Aorta (tissue), 5 donors: ENCODE measurements around the gene LRRC19. TPM values are rescaled to one million over a fixed set of nuclear protein-coding genes. Genes with fewer than 3 reads are reported as not detected.

Experiments used
- ATAC-seq: fragments of 200-7000 bp; cut with Tn5 transposase; one replicate; pipeline ENCODE4 v1.9.1; 2022; ENCODE audit warnings: moderate library complexity; ENCODE audit not compliant: low FRiP score
- DNase-seq, 2 donors: peaks; one replicate each; pipeline ENCODE4 v3.0.0-alpha.2; 2020
- H3K27ac ChIP-seq, 2 donors: one replicate each; pipeline ENCODE4 v1.5.1; 2013; ENCODE audit warnings: low read length in 2 of 2, mild to moderate bottlenecking in 2 of 2, moderate library complexity in 2 of 2, control low read depth in 1 of 2, inconsistent platforms in 1 of 2, low read depth in 1 of 2
- H3K27me3 ChIP-seq, 2 donors: one replicate each; pipeline ENCODE4 v1.6.1; 2013; ENCODE audit warnings: control low read depth in 1 of 2, low read length in 1 of 2, mild to moderate bottlenecking in 1 of 2, moderate library complexity in 1 of 2; ENCODE audit not compliant: insufficient read depth in 2 of 2, control insufficient read depth in 1 of 2
- H3K36me3 ChIP-seq, 2 donors: one replicate each; pipeline ENCODE4 v1.6.1; 2013; ENCODE audit warnings: control low read depth in 1 of 2, low read length in 1 of 2, mild to moderate bottlenecking in 1 of 2; ENCODE audit not compliant: insufficient read depth in 2 of 2, control insufficient read depth in 1 of 2
- H3K4me1 ChIP-seq, 2 donors: one replicate each; pipeline ENCODE4 v1.6.1; 2013; ENCODE audit warnings: low read length in 2 of 2, control low read depth in 1 of 2, mild to moderate bottlenecking in 1 of 2, moderate library complexity in 1 of 2; ENCODE audit not compliant: insufficient read depth in 2 of 2, control insufficient read depth in 1 of 2
- H3K4me3 ChIP-seq, 2 donors: one replicate each; pipeline ENCODE4 v1.5.1; 2013; ENCODE audit warnings: low read length in 2 of 2, control low read depth in 1 of 2, mild to moderate bottlenecking in 1 of 2
- H3K9me3 ChIP-seq: one replicate; pipeline ENCODE4 v1.6.1; 2013; ENCODE audit warnings: mild to moderate bottlenecking, low read length; ENCODE audit not compliant: control insufficient read depth
- WGBS, 2 donors: extraction: QIAGEN DNeasy Blood & Tissue Kit; methylation state at CpG; one replicate each; pipeline ENCODE4 v1.1.7; 2013; 5-methylcytosine and 5-hydroxymethylcytosine counted together
- intact Hi-C, 2 donors: fragments of 100-400 bp; cut with DNase I; formaldehyde crosslinking; loops; one replicate each; pipeline versions ENCODE4 v1.14.2 to v1.15.0; 2022
- long read RNA-seq, 2 donors: library from polyadenylated mRNA; unstranded; transcript quantifications; one replicate each; pipeline ENCODE4 v2.0.0, GENCODE V29; 2020 to 2021
- polyA plus RNA-seq, 2 donors: library from polyadenylated mRNA; stranded (reverse); fragments of 200-250 nt; gene quantifications; one replicate each; pipeline ENCODE4 v1.2.3, GENCODE V29; 2013
- total RNA-seq, 2 donors: library from RNA; stranded (reverse); fragmentation: NEBNext Ultra II Directional; extraction: Animal tissue kit (Norgen Biotek cat#: 25700); gene quantifications; one replicate each; pipeline ENCODE4 v1.2.1, GENCODE V29; 2021
- donor health status: healthy with polysubstance abuse.
- donor health status: Bipolar disorder and iron deficiency.
- donor health status: DM: no; HTN: no; CAD: no.
- donor health status: DM: no; HTN: no; CAD: no.
- donor health status: DM: yes; HTN: yes; CAD: no.

Gene LRRC19, protein sequence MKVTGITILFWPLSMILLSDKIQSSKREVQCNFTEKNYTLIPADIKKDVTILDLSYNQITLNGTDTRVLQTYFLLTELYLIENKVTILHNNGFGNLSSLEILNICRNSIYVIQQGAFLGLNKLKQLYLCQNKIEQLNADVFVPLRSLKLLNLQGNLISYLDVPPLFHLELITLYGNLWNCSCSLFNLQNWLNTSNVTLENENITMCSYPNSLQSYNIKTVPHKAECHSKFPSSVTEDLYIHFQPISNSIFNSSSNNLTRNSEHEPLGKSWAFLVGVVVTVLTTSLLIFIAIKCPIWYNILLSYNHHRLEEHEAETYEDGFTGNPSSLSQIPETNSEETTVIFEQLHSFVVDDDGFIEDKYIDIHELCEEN
- total RNA-seq (not detected), polyA plus RNA-seq (1 to 10 TPM in 1 of 2 donors, not detected in 1; 3.3 TPM)
- long read RNA-seq, donor 1, partial matches to known transcripts: 0 of 1 reads
- long read RNA-seq, donor 1, other reads (novel, unspliced or antisense): 1 of 1 reads
- long read RNA-seq, donor 2, partial matches to known transcripts: 0 of 2 reads
- long read RNA-seq, donor 2, other reads (novel, unspliced or antisense): 2 of 2 reads

DNA sequence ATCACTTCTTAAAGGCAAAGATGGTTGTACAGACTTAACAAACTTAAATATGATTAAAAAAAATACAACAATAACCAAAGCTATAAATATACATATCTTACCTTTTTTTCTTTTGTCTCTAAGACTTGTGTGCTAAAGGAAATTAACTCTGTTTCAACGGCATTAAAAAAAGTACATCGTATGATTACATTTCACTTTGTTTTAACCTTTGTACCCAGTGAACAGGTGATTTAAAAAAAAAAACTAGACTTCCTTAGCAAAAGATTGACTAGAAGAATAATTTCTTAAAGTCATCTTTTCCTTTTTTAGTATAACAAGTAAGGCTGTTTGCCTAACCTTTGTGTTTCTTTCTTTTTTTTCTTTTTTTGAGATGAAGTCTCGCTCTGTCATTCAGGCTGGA lies at the start of gene LRRC19:
Gene LRRC19, minus strand, starts transcription at position 182 of the 400 bp plus-strand sequence. CDS start 5,978 bp downstream, outside the sequence.
- no peak for ATAC-seq
- intact Hi-C loops: no loop called here
- DNase-seq: no peak
- Histone ChIP-seq H3K4me1 (no peaks in the 10 kb centered on the region), H3K27me3 (no peaks in the 10 kb centered on the region), H3K4me3 (no peak within 1 kb of the TSS), H3K36me3 (no peaks in the 10 kb centered on the region), H3K9me3 (no peaks in the 10 kb centered on the region), H3K27ac (no peak within 1 kb of the TSS)
- WGBS, 2 donors: 95 to 96% methylated on average over 3 of the region's 3 CpGs

DNA sequence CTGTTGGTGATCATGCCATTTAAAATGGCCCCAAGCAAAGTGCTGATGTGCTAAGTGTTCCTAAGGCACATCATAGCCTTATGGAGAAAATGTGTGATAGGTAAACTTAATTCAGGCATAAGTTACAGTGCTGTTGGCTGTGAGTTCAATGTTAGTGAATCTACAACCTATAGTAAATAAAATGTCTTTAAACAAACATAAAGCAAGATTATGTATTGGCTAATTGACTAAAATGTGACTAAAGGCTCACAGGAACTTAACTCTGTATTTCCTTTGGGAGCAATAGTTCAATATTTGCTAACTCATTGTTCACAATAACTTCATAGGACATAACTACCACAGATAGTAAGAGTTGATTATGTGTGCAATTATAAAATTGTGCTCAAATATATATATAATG lies 49.4 kb upstream of the LRRC19 start:
- DNase-seq (no peak), ATAC-seq (no peak)
- intact Hi-C loops: no loop called here
- H3K27me3 ChIP-seq: no peaks in the 10 kb centered on the region
- H3K4me3 ChIP-seq: no peak overlapping the region
- H3K9me3 ChIP-seq: no peaks in the 10 kb centered on the region
- H3K36me3 ChIP-seq: no peaks in the 10 kb centered on the region
- H3K27ac ChIP-seq: no peak overlapping the region
- H3K4me1 ChIP-seq: peaks cover 0 to 4% of the 10 kb centered on the region in 2 donors

DNA sequence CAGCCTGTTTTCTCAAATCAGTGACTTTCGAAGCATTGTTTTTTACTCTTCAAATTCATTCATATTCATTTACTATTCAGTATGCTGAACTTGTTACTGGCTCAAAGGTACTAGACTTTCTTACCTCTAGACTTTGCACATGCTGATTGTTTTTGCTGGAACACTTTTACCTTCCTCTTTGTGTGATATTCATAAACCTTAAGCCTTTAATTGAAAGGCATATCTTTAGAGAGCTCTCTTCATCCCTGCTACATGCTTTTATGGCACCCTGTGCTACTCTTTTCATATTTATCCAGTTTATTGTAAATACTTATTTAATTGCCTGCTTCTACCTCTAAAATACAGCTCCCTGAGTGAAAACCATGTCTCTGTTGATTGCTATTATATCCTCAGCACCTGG lies 48.7 kb upstream of the LRRC19 start:
- Histone ChIP-seq H3K27me3 (no peaks in the 10 kb centered on the region), H3K4me3 (no peak overlapping the region), H3K4me1 (peaks cover 0 to 4% of the 10 kb centered on the region in 2 donors), H3K27ac (no peak overlapping the region), H3K36me3 (no peaks in the 10 kb centered on the region), H3K9me3 (no peaks in the 10 kb centered on the region)
- intact Hi-C loops: no loop called here
- ATAC-seq (no peak), DNase-seq (no peak)
- WGBS, 2 donors: 3 to 29% methylated on average over 1 of the region's 1 CpG

DNA sequence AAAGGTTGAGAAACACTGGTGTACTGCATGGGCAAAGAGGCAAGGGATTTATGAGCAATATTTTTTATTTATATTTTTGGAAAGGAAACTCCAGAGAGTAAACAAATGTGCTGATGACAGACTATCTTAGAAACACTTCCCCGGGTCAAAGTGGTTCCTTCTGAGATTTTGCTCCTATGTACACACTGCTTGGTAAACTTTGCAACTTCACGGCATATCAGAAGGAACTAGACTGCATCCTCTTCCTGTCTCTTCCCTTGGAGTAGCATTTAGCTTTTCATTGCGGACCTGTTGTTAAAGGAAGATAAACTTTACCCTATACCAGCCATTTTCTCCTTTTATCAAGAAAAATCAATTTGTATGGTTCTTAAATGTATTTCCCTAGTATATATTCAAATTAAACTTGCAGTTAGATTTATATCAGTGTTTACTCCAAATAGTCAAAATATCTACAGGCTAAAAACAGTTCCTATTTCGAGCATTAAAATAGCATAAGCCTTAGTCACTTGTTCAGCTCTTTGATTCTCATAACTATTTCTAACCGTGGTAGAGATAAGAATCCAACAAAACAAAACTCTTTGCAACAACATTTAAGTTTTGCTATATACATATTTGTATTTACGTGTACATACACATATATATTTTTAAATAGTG lies 48.0 kb upstream of the LRRC19 start:
- Histone ChIP-seq H3K36me3 (no peaks in the 10 kb centered on the region), H3K9me3 (no peaks in the 10 kb centered on the region), H3K4me1 (peaks cover 0 to 4% of the 10 kb centered on the region in 2 donors), H3K27me3 (no peaks in the 10 kb centered on the region), H3K27ac (peak overlapping the region in 1 of 2 donors; percentile 54), H3K4me3 (no peak overlapping the region)
- intact Hi-C loops: no loop called here
- 27 to 37% methylated on average over 6 of the region's 6 CpGs for WGBS, 2 donors
- DNase-seq: no peak
- no peak for ATAC-seq

DNA sequence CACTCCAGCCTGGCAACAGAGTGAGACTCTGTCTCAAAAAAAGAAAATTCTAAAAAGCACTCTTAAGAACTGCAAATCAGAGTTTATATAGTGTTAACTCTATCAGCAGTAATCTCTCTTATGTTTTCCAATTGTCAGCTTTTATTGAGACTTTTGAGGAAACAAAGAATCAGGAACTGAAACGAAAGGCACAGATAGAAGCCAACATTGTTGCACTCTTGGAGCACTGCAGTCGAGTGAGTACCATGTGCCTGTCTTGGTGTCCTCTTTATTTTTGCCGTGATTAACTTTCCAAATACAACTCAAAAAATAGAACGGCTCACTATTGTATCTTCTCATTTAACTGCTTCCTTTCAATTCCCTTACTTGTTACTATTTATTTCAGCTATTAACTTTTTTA lies 41.7 kb upstream of the LRRC19 start:
- WGBS, 2 donors: 79 to 81% methylated on average over 4 of the region's 4 CpGs
- DNase-seq (no peak), ATAC-seq (no peak)
- Histone ChIP-seq H3K4me1 (no peaks in the 10 kb centered on the region), H3K9me3 (no peaks in the 10 kb centered on the region), H3K27me3 (no peaks in the 10 kb centered on the region), H3K4me3 (no peak overlapping the region), H3K27ac (no peak overlapping the region), H3K36me3 (no peaks in the 10 kb centered on the region)
- intact Hi-C loops: no loop called here

DNA sequence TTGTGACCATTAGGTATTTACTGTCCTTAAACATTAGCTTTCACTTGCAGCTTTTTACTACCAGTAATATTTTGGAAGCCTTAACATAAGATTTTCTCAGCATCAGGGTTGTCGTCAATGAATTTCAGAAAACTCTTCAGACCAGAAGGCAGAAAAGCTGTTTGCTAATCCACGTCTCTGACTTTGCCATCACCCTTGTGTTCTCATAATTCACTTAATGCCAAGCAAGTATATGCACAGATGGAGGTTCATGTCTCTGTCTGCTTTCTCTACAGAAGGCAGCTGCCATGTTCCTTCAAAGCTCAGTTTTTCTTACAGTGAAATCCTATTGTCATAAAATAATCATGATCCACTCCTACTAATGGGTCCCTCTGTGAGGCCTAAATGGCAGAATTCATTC lies 37.7 kb upstream of the LRRC19 start:
- no peaks in the 10 kb centered on the region for H3K27me3 ChIP-seq
- H3K9me3 ChIP-seq: no peaks in the 10 kb centered on the region
- intact Hi-C loops: no loop called here
- ATAC-seq (no peak), DNase-seq (no peak)
- H3K36me3 ChIP-seq: no peaks in the 10 kb centered on the region
- 92 to 93% methylated on average over 2 of the region's 2 CpGs for WGBS, 2 donors
- no peaks in the 10 kb centered on the region for H3K4me1 ChIP-seq
- no peak overlapping the region for H3K27ac ChIP-seq
- no peak overlapping the region for H3K4me3 ChIP-seq

DNA sequence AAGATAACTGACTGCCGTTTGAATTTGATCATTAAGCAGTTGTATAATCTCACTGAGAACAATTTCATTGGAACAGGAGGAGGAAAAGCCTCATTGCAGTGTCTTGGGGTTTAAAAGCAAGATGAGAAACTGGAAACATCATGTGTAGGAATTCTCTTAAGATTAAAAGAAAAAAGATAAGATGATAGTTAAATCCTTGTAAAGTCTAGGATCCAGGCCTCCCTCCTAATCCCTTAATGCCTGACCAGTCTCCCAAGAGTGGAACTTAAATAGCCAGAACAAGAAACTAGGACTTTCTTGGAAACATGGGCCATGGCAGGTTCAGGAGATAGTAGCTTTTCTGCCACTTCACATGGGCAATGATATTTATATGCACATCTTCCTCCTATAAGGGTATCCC lies 37.0 kb upstream of the LRRC19 start:
- Histone ChIP-seq H3K4me3 (no peak overlapping the region), H3K27ac (no peak overlapping the region), H3K36me3 (no peaks in the 10 kb centered on the region), H3K9me3 (no peaks in the 10 kb centered on the region), H3K4me1 (no peaks in the 10 kb centered on the region), H3K27me3 (no peaks in the 10 kb centered on the region)
- WGBS, 2 donors: 83 to 84% methylated on average over 1 of the region's 1 CpG
- DNase-seq (no peak), ATAC-seq (no peak)
- intact Hi-C loops: no loop called here

DNA sequence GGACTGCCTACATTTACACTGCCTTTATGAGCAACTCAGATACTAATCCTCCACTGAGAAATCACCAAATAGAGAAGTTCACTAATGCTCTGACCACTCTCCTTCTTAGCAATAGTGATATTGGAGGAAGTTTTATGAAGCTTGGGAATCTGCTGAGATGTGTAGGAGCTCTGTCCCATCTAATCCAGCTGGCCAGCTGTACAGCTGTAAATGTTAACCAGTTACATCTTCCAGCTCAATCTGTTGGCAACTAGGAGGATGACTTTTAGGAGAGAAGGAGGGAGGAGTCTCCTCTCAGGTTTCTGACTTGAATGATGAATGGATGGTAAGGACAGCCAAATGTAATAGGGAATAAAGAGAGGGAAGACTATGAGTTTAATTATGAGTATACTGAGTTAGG lies 36.3 kb upstream of the LRRC19 start:
- H3K27me3 ChIP-seq: no peaks in the 10 kb centered on the region
- H3K9me3 ChIP-seq: no peaks in the 10 kb centered on the region
- DNase-seq (no peak), ATAC-seq (no peak)
- no peaks in the 10 kb centered on the region for H3K36me3 ChIP-seq
- intact Hi-C loops: no loop called here
- no peaks in the 10 kb centered on the region for H3K4me1 ChIP-seq
- H3K27ac ChIP-seq: no peak overlapping the region
- no peak overlapping the region for H3K4me3 ChIP-seq

DNA sequence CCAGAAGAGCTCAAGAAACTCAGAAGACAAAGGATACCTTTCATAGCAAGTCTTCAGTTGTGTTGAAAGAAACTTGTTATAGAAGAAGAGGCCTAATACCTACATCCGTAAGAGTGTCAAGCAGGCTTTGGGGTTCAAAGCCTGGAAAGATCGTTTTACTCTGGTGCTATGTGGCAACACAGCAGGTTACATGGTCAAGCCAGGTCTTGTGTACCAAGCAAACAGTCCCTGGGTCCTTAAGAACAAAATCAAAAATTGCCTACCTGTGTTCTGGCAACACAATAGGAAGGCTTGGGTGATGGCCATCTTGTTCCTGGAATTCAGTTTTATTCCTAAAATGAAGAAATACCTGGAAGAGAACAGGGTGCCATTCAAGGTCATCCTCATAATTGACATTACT lies 32.0 kb upstream of the LRRC19 start:
- intact Hi-C loops: loop anchor here (10.0 kb wide), 2 partner anchors 157 to 507 kb away; no protein-coding TSS in a partner anchor
- WGBS, 2 donors: 94 to 95% methylated on average over 2 of the region's 2 CpGs
- ATAC-seq: no peak
- no peak overlapping the region for H3K27ac ChIP-seq
- H3K27me3 ChIP-seq: no peaks in the 10 kb centered on the region
- H3K4me3 ChIP-seq: no peak overlapping the region
- H3K36me3 ChIP-seq: peaks cover 0 to 2% of the 10 kb centered on the region in 2 donors
- DNase-seq: no peak
- H3K9me3 ChIP-seq: no peaks in the 10 kb centered on the region
- H3K4me1 ChIP-seq: no peaks in the 10 kb centered on the region
